TTC549 (cell line): ENCODE measurements around the gene CAMK4.
"Not testable (repeated sequence)": the region's sequence is repeated elsewhere in the genome, so short reads cannot be mapped to it uniquely, and the experiment has no call there.

ENCODE experiments used
- FAIRE-seq: peaks from 2 replicates; lab custom pipeline; 2012; peaks lifted over from hg19 to GRCh38; lab: Jason Lieb, UNC

CAMK4 gene

GRCh38 chr5:111259636-111260035, 35.5 kb downstream of the CAMK4 start:
- no peak for FAIRE-seq

GRCh38 chr5:111261610-111262009, 37.4 kb downstream of the CAMK4 start:
- FAIRE-seq: no peak

- no peak for FAIRE-seq
These were observed 38.0 kb downstream of the CAMK4 start for GRCh38 chr5:111262153-111262552.

GRCh38 chr5:111262815-111263214, 38.6 kb downstream of the CAMK4 start:
- FAIRE-seq: no peak

- no peak for FAIRE-seq
These were observed 42.3 kb downstream of the CAMK4 start for GRCh38 chr5:111266491-111266890.

- no peak for FAIRE-seq
These were observed 44.1 kb downstream of the CAMK4 start for GRCh38 chr5:111268300-111268699.

GRCh38 chr5:111271885-111272284, 47.7 kb downstream of the CAMK4 start:
- FAIRE-seq: no peak

GRCh38 chr5:111277061-111277460, 52.9 kb downstream of the CAMK4 start:
- no peak for FAIRE-seq

- FAIRE-seq: no peak
These were observed 54.8 kb downstream of the CAMK4 start for GRCh38 chr5:111278858-111279504.

- FAIRE-seq: no peak
These were observed 56.2 kb downstream of the CAMK4 start for GRCh38 chr5:111280282-111280951.

- FAIRE-seq: no peak
These were observed 58.6 kb downstream of the CAMK4 start for GRCh38 chr5:111282798-111283197.

GRCh38 chr5:111284825-111285224, 60.6 kb downstream of the CAMK4 start:
- FAIRE-seq: no peak

- FAIRE-seq: no peak
These were observed 70.4 kb downstream of the CAMK4 start for GRCh38 chr5:111294551-111294950.

GRCh38 chr5:111295649-111296048, 71.5 kb downstream of the CAMK4 start:
- FAIRE-seq: no peak

- FAIRE-seq: no peak
These were observed 72.4 kb downstream of the CAMK4 start for GRCh38 chr5:111296570-111296969.

- FAIRE-seq: no peak
These were observed 74.9 kb downstream of the CAMK4 start for GRCh38 chr5:111299067-111299481.

- FAIRE-seq: no peak
These were observed 75.7 kb downstream of the CAMK4 start for GRCh38 chr5:111299831-111300432.

GRCh38 chr5:111301264-111301663, 77.1 kb downstream of the CAMK4 start:
- no peak for FAIRE-seq

GRCh38 chr5:111302043-111302442, 77.9 kb downstream of the CAMK4 start:
- not testable (repeated sequence) for FAIRE-seq

GRCh38 chr5:111308951-111309350, 84.8 kb downstream of the CAMK4 start:
- FAIRE-seq: no peak

- no peak for FAIRE-seq
These were observed 85.2 kb downstream of the CAMK4 start for GRCh38 chr5:111309384-111309783.

- no peak for FAIRE-seq
These were observed 86.8 kb downstream of the CAMK4 start for GRCh38 chr5:111310711-111311620.

GRCh38 chr5:111311666-111312065, 87.5 kb downstream of the CAMK4 start:
- FAIRE-seq: no peak
